Posterior cingulate gyrus (tissue), 11 donors: ENCODE data around the gene NHSL1.
A peak's percentile ranks its signal among the peaks of the same experiment; 100 is the strongest.

ENCODE experiments used
- DNase-seq, 10 donors: peaks; one replicate each; pipeline versions ENCODE4 v3.0.0 to v3.0.0-alpha.2; 2020 to 2021; ENCODE audit warnings: mixed read lengths in 3 of 10
- intact Hi-C: fragments of 100-400 bp; cut with DNase I; formaldehyde crosslinking; loops from one replicate; pipeline ENCODE4 v1.15.1; 2023

NHSL1 gene

GRCh38 chr6:138386897-138387296 is 112.4 kb downstream of the NHSL1 start:
- DNase-seq = no peak
- intact Hi-C loops = no loop called here

- DNase-seq = no peak
- intact Hi-C loops = no loop called here
Observed at GRCh38 chr6:138383776-138384175, 115.5 kb downstream of the NHSL1 start.

GRCh38 chr6:138382498-138383265 is 116.6 kb downstream of the NHSL1 start:
- peak in 1 of 10 donors; percentile 75 for DNase-seq
- intact Hi-C loops = no loop called here

GRCh38 chr6:138378463-138378862 is 120.8 kb downstream of the NHSL1 start:
- DNase-seq = no peak
- intact Hi-C loops = no loop called here

GRCh38 chr6:138377844-138378243 is 121.5 kb downstream of the NHSL1 start, which contains the start of gene SMIM28:
SMIM28 (plus strand) TSS chr6:138377905; CDS start chr6:138378073, 168 bp downstream.
- peak in 2 of 10 donors; percentile 67 to 75 for DNase-seq
- intact Hi-C loops = no loop called here

GRCh38 chr6:138377042-138377441 is 122.3 kb downstream of the NHSL1 start:
- intact Hi-C loops = no loop called here

GRCh38 chr6:138374815-138375214 is 124.5 kb downstream of the NHSL1 start:
- intact Hi-C loops = no loop called here

More at GRCh38 chr6:138377042-138377441, 122.3 kb downstream of the NHSL1 start:
- DNase-seq = no peak

GRCh38 chr6:138374230-138374629 is 125.1 kb downstream of the NHSL1 start:
- no peak for DNase-seq
- intact Hi-C loops = no loop called here

More at GRCh38 chr6:138374815-138375214, 124.5 kb downstream of the NHSL1 start:
- no peak for DNase-seq

- no peak for DNase-seq
Observed at GRCh38 chr6:138372711-138373463, 126.4 kb downstream of the NHSL1 start.

More at GRCh38 chr6:138372711-138373463, 126.4 kb downstream of the NHSL1 start:
- intact Hi-C loops = no loop called here
